NCI-H460 (cell line): Measurements from ENCODE around the gene PROX2. TPM values are rescaled to one million over a fixed set of nuclear protein-coding genes. Genes with fewer than 3 reads are reported as not detected.

Source experiments
- DNase-seq: peaks from one replicate; pipeline ENCODE4 v3.0.0-alpha.2; 2016; ENCODE audit warnings: low read depth; ENCODE audit errors: extremely low read depth
- total RNA-seq: library from RNA; depleted of rRNA; stranded (reverse); fragments of >200 nt; shearing (Covaris generic); gene quantifications from 2 replicates; pipeline ENCODE4 v1.2.3, GENCODE V29; 2014; rRNA removed

PROX2 gene
- total RNA-seq, 1 experiment from 2014 or later, result not detected

DNA sequence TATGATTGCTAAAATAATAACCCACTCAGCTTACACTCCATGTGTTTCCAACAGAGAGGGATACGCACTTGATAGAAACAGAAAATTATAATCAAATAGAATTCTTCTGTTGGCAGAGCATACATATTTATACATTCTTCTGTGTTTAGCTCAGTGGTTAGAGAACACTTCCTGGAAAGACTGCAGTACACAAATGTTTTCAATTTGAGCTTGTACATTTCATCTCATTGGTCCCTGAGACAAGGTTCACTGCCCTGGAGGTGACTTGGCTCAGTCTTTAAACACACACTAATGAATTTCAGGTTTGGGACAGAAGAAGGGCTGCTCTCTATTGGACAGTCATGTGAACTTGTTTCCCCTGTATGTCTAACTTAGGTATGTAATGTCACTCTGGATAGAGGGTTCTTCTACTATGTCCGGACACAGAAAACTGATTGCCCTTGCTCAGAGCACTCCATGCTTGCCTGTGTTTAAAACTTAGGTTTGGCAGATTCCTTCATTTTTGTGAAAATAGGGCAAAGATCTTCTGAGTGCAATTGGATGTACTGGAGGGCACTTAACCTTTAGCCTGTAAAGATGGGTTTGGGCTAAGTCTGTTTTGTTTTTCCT lies 22.9 kb downstream of the PROX2 start:
- DNase-seq, result no peak

DNA sequence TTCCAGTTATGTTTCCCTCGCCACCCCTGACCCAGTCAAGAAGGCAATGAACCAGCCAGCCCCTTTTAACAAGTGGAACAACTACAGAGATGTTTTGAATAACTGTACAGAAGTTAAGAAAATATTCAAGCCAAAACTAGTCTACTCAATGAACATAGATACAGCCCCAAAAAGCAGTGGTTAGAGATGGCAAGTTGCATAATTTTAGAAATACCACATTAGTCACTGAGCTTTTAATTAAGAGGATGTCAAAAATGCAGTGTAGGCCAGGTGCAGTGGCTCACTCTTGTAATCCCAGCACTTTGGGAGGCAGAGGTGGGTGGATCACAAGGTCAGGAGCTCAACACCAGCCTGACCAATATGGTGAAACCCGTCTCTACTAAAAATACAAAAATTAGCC lies 27.2 kb downstream of the PROX2 start:
- DNase-seq, result no peak

DNA sequence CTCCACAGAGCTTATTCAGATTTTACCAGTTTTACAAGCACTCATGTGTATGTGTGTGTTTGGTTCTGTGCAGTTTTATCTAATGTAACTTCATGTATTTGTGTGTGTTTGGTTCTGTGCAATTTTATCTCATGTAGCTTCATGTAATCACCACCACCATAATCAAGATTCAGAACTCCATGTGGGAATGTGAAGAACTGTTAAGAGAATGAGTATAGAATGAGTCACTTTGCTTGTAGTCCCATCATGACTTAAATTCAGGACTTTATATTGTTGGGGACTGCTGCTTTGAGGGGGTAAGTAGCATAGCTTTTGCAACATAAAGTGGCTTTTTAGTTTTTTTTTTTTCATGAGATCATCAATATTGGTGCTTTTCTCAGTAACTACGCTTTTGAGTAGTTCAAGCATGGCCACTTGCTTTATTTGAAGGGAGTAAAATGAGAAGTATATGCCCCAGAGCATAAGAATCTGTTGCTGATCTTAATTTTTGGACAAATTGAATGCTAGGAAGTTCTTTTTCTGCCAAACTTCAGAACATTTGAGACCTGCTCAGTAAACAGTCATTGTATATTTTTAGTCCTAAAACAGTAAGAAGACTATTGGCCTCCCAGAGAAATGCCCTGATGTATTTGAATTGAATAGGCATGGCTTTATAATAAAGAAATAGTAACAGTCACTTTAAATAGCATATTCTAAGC lies 28.8 kb downstream of the PROX2 start:
- DNase-seq, result no peak

DNA sequence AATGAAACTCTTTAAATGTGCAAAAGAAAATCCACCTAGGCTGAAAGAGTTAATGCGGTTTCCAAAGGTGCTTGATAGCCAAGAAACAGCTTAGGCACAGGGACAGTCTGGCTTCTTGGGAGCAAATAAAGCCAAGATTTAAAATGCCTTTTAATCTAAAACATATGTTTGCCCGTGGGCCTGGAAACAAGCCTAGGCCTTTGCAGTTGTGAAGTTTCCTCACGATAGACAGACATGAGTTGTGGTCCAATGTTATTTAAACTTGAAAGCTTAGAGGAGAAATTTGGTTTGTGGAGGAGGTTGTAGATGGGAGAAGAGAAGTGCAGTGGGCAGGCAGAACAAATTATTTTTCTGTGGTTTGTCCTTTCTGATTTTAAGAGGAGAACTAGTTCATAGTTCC lies 29.8 kb downstream of the PROX2 start:
- DNase-seq, result no peak

DNA sequence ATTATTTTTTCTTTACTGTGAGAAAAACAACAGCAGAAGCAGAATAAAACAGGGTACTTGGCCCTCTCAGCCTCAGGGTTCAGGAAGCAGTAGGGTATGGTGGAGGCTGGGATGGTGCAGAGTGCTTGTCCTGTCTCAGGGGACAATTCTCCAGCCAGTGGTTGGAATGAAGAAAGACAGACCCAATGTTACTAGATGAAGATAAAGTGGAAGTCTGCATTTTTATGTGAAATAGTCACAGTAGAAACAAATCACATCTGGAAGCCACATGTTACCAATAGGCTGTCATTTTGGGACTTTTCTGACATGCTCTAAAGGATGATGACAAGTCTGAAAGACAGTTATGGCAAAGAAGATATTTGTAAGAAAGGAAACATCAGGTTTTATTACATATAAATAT lies 32.3 kb downstream of the PROX2 start:
- no peak for DNase-seq

DNA sequence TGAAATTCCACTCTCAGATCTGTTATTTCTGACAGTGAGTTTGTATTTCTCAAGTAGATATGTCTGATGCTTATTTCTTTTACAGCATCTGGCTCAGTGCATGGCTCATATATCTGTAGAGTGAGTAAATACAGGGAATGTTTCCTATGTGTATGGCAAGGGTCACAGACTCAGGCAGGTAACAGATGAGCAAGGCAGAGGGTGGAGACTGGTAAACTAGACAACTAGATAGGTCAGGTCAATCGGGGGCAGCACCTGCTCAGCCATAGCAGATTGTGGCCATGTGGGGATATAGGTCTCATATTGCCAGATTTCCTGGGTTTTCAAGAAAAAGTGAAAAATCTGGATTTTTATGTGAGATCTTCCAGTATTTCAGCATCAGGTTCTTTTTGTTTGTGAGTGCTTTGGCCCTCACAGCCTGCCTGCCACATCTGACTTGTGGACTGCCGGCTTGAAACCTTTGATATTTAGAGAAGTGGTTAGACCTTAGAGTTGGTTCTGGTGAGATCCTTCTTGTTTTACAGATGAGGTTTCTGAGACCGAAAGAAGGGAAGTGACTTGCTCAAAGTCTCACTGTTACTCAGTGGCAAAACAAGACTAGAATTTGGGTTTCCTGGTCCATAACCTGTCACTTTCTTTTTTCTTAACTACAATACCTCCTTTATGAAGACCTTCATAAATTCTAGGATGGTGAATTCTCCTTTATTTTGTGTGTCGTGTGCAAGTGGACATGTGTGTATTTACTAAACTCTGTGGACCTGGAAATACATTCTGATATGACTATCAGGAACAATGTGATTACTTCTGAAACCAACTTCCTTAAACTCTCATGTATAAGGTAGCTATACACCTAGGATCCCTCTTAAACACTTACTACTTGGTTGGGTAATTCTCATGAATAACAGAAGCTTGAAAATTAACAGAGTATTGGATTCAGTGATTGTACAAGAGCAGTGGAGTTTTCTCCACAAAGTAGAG lies 34.4 kb downstream of the PROX2 start:
- no peak for DNase-seq

DNA sequence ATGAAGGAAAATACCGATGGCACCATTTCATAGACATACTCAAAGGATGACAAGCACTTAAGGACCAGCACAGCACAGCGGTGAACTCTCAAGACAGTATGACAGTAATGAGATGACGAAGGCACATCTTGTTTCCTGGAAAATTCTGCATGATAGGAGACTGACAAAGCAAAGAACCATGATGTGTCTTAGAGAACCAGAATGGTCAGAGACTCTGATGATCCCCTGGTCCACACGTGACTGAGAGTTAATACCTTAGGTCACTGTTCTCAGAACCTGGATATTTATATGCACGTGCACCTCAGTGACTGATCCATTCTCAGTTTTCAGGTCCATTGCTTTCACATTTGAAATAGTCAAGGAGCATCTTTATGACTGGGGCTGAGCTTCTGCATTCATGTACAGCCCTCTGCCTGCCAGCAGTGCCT lies 35.3 kb downstream of the PROX2 start:
- no peak for DNase-seq

DNA sequence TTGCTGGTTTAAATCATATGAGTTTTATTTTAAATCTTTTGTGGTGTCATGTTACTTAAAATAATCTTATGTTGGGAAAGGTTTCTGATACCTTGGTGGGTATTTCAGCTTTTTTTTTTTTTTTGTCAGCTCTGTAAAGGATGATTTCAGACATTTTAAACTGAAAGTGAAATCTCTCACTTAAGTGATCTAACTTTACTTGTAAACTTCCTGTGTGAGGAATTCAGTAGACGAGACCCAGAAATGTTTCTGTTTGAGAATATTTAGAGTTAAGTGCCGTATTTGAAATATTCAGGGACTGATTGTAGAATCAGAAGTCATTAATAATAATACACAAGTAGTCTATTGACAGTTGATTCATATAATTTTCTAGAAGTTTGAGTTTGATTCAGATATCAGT lies 37.8 kb downstream of the PROX2 start:
- DNase-seq, result no peak

DNA sequence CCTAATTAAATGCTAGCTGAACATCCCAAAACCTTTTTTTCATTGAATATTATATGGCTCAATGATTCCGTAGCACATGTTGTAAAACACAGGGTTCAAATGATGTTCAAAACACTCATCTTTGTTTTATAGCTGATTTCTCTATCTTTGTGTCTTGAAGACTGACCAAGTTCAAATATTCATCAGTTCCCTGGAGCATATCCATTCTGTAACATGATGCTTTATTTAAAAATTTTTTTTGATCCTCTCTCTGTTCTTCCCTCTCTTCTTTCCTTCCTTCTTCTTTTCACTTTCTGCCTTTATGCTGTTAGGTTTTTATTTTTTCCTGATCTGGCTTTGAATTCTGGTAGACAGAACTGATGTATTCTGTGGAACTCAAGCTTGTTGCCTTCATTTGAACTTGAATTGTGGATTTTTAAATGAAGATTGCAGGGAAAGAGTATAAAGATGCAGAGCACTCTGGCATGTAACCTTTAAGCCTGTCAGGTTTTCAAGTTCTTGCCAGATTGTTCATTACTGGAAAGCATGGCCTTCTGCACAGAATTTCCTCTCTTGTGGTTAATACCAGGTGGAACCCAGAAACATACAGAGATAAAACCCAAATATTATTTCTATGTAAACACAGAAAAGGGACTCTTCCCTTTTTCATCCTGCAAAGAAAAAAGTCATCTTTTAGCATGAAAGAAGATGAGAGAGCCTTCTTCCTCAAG lies 39.5 kb downstream of the PROX2 start:
- no peak for DNase-seq

DNA sequence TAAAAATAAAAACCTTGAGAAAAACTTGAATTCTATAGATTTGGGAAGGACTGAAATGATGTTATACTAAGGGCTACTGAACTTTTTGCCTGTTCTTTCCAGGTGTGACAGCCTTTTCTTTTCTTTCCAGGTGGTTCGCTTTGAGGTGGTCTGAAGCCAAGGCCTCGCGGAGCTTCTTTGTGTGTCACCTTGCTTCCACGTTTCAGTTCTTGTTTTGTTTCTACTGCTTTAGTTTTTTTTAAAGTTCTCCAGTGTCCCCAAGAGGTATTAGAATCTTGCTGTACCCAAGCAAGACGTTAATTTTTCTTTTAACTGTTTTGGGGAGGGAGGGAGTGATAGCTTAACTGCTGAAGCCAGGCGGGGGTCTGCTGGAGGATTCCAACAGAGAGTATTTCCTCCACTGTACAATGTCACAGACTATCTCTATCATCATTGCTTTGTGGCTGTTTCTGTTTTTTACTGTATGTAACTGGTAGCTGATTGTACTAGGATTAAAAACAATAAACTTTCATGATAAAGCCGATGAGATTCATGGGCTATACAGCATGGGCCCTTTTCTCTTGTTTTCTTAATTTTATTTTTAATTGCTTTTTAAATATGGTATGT lies 40.2 kb downstream of the PROX2 start:
- no peak for DNase-seq

DNA sequence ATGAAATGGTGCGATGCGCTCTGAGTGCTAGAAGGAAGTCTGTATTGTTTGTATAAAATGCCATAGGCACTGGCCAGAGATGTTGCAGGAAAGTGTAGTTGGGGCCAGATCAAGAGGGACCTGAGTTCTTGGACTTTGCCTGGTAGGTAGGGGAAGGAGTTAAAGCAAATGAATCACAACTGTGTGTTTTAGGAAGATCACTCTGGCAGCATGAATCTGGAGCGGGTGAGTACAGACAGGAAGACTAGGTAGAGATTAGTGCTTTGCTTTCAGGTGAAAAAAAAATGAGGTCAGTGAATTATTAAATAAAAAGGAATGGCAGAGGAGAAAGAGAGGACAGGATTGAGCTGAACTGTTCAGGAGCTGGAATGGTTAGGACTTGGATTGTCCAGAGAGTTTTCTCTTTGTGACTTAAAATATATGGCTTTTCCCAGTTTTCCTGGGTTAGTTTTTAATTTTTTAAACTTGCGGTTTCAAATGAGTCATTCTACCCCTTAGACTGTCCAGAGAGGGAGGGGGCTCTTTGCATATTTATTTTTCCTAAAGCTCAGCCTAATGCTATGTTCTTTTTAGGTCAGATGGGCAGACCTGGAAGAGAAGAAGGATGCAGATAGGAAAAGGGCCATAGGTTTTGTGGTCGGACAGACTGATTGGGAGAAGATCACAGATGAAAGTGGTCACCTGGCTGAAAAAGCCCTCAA lies 41.1 kb downstream of the PROX2 start:
- no peak for DNase-seq

DNA sequence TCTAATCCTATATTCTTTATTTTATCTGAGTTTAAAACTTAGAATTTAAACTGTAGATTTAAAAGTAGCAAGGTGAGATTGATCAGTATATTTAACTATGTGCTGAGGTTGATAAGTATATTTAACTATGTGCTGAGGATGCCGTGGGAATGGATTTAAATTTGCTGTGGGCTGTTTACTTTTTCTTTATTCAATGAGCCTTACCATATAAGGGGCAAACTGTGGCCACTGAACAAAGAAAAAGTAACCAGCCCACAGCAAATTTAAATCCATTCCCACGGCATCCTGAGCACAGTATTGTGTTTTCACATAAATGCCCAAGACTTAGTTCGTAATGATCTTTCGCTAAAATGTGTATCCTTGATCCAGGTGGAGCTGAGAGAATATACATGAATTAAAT lies 43.1 kb downstream of the PROX2 start:
- DNase-seq, result no peak

DNA sequence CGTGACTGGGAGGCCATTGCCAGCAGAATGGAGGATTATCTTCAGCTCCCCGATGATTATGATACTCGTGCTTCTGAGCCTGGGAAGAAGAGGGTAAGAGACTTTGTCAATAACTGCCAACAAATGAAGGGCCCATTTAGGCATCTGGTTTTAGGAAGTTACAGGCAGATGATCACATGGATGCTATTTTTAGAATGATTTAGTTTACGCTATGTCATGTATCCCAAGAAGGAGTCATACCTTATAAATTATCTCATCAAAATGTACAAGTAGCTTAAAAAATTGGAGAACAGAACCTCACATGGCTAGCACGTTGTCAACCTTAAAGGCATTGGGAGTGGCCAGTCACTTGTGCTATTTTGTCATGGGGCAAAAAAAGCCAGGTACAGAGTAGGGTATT lies 46.7 kb downstream of the PROX2 start:
- no peak for DNase-seq

DNA sequence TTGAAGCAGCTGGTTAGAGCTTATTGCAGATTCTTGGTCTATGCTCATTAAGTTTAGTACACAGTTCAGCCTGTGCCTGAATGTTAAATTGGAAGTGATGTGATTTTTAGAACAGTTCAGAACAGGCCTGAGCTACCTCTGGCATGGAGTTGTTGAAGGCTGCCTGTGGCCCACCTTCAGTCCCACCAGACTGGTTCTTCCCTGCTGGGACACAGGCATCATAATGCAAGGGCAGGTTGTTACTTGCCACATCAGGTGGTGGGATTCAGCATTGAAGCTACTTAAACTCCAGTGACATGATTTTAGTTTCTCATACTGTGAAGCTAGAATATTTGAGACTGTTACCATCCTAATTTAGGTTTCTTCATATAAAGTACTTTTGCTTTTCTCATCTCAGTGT lies 49.4 kb downstream of the PROX2 start:
- DNase-seq, result no peak

Other genes starting within 250 kb of the PROX2 start
- 23.6 and 31.2 TPM in 2 replicates for gene AREL1, start 163.1 kb downstream of the PROX2 start, total RNA-seq
- gene FCF1, start 163.0 kb downstream of the PROX2 start, total RNA-seq, result 51.0 and 59.5 TPM in 2 replicates
- 23.6 and 24.7 TPM in 2 replicates for gene YLPM1, start 112.8 kb downstream of the PROX2 start, total RNA-seq
- 55.5 and 63.0 TPM in 2 replicates for gene DLST, start 5.8 kb upstream of the PROX2 start, total RNA-seq
- 5.6 and 6.1 TPM in 2 replicates for gene RPS6KL1, start 47.1 kb upstream of the PROX2 start, total RNA-seq
- 0.37 and 0.92 TPM in 2 replicates for gene PGF, start 79.5 kb upstream of the PROX2 start, total RNA-seq
- gene EIF2B2, start 126.8 kb upstream of the PROX2 start, total RNA-seq, result 86.4 and 95.5 TPM in 2 replicates
- gene MLH3, start 175.3 kb upstream of the PROX2 start, total RNA-seq, result 13.2 and 18.3 TPM in 2 replicates
- gene ACYP1, start 187.9 kb upstream of the PROX2 start, total RNA-seq, result 36.1 and 39.9 TPM in 2 replicates
- 0.64 and 0.72 TPM in 2 replicates for gene ZC2HC1C, start 193.5 kb upstream of the PROX2 start, total RNA-seq